WTC11 (cell line): Measurements from ENCODE around the gene POU6F1. TPM values are rescaled to one million over a fixed set of nuclear protein-coding genes. Genes with fewer than 3 reads are reported as not detected.

Experiments
- ATAC-seq: fragments of 200-7000 bp; cut with Tn5 transposase; 2 replicates; pipeline ENCODE4 v1.10.0; 2021; ENCODE audit warnings: mild to moderate bottlenecking, moderate library complexity
- CTCF ChIA-PET: fragments of 300-600 bp; sonication (Branson Sonifier 250); formaldehyde crosslinking; loops from one replicate; lab custom pipeline; 2021; ENCODE audit warnings: antibody characterized with exemption; lab: Charles Lee
- POLR2A ChIA-PET: fragments of 350-600 bp; sonication (Branson Sonifier 250); formaldehyde crosslinking; loops from one replicate; lab custom pipeline; 2021; ENCODE audit warnings: antibody characterized with exemption; lab: Charles Lee
- DNase-seq: peaks from one replicate; pipeline ENCODE4 v3.0.0; 2021; ENCODE audit warnings: low spot score
- H3K27ac Mint-ChIP-seq: 2 replicates; pipeline ENCODE4 v1.8.0; 2021; ENCODE audit warnings: mixed read lengths
- H3K27me3 Mint-ChIP-seq: 2 replicates; pipeline ENCODE4 v1.8.0; 2021; ENCODE audit warnings: low read depth, mild to moderate bottlenecking, moderate library complexity, mixed read lengths
- H3K36me3 Mint-ChIP-seq: 2 replicates; pipeline ENCODE4 v1.8.0; 2021; ENCODE audit warnings: mixed read lengths
- H3K4me1 Mint-ChIP-seq: 2 replicates; pipeline ENCODE4 v1.8.0; 2022; ENCODE audit warnings: mixed read lengths
- H3K4me3 Mint-ChIP-seq: 2 replicates; pipeline ENCODE4 v1.8.0; 2021; ENCODE audit warnings: mild to moderate bottlenecking, moderate library complexity, mixed read lengths
- H3K9me3 Mint-ChIP-seq: 2 replicates; pipeline ENCODE4 v1.8.0; 2021; ENCODE audit warnings: mixed read lengths
- CBFB ChIP-seq: sonication (generic); formaldehyde crosslinking; IDR thresholded peaks from 2 replicates; pipeline ENCODE4 v1.8.1; 2022; ENCODE audit warnings: mild to moderate bottlenecking, low read depth, missing genetic modification reagents
- FOXJ3 ChIP-seq: sonication (generic); formaldehyde crosslinking; IDR thresholded peaks from 2 replicates; pipeline ENCODE4 v1.9.0; 2021; ENCODE audit warnings: missing genetic modification reagents, mild to moderate bottlenecking, borderline replicate concordance
- FOXP1 ChIP-seq: sonication (generic); formaldehyde crosslinking; IDR thresholded peaks from 2 replicates; pipeline ENCODE4 v1.8.0; 2022; ENCODE audit warnings: missing genetic modification reagents, mild to moderate bottlenecking, moderate library complexity, borderline replicate concordance
- GABPB1 ChIP-seq: sonication (generic); formaldehyde crosslinking; IDR thresholded peaks from 2 replicates; pipeline ENCODE4 v1.8.1; 2023; ENCODE audit warnings: mild to moderate bottlenecking, missing genetic modification reagents
- NFATC4 ChIP-seq: fragments of 250-450 bp; sonication (Bioruptor Pico); IDR thresholded peaks from 2 replicates; pipeline ENCODE4 v1.9.0; 2021; ENCODE audit warnings: mild to moderate bottlenecking
- NR1H2 ChIP-seq: sonication (generic); formaldehyde crosslinking; IDR thresholded peaks from 2 replicates; pipeline ENCODE4 v1.9.0; 2021; ENCODE audit warnings: mild to moderate bottlenecking, moderate library complexity, missing genetic modification reagents
- OVOL2 ChIP-seq: fragments of 250-450 bp; sonication (Bioruptor Pico); IDR thresholded peaks from 2 replicates; pipeline ENCODE4 v1.9.0; 2021; ENCODE audit warnings: mild to moderate bottlenecking, borderline replicate concordance
- RORB ChIP-seq: fragments of 250-450 bp; sonication (Bioruptor Pico); IDR thresholded peaks from 2 replicates; pipeline ENCODE4 v1.9.0; 2021; ENCODE audit warnings: mild to moderate bottlenecking
- SMAD4 ChIP-seq: sonication (generic); formaldehyde crosslinking; IDR thresholded peaks from 2 replicates; pipeline ENCODE4 v1.8.0; 2022; ENCODE audit warnings: mild to moderate bottlenecking, missing genetic modification reagents
- STAT6 ChIP-seq: sonication (generic); formaldehyde crosslinking; conservative IDR thresholded peaks from 2 replicates; pipeline ENCODE4 v1.8.1; 2023; ENCODE audit warnings: mild to moderate bottlenecking, low read depth, missing genetic modification reagents, moderate library complexity
- TEAD1 ChIP-seq: sonication (generic); formaldehyde crosslinking; IDR thresholded peaks from 2 replicates; pipeline ENCODE4 v1.8.0; 2022; ENCODE audit warnings: mild to moderate bottlenecking, missing genetic modification reagents
- ZMAT4 ChIP-seq: fragments of 250-450 bp; sonication (Bioruptor Pico); IDR thresholded peaks from 2 replicates; pipeline ENCODE4 v1.9.0; 2021; ENCODE audit warnings: mild to moderate bottlenecking
- ZNF121 ChIP-seq: sonication (generic); formaldehyde crosslinking; IDR thresholded peaks from 2 replicates; pipeline ENCODE4 v1.8.0; 2023; ENCODE audit warnings: missing genetic modification reagents
- ZNF281 ChIP-seq: sonication (generic); formaldehyde crosslinking; IDR thresholded peaks from 2 replicates; pipeline ENCODE4 v1.8.0; 2023; ENCODE audit warnings: mild to moderate bottlenecking, missing genetic modification reagents
- ZSCAN18 ChIP-seq: fragments of 250-450 bp; sonication (Bioruptor Pico); IDR thresholded peaks from 2 replicates; pipeline ENCODE4 v2.1.2; 2022; ENCODE audit warnings: mild to moderate bottlenecking, moderate library complexity
- total RNA-seq: library from RNA; stranded (reverse); gene quantifications from 3 replicates; pipeline ENCODE4 v1.2.3, GENCODE V29; 2021
- TF ChIP-seq, protein P1 (sequence below): sonication (generic); formaldehyde crosslinking; IDR thresholded peaks from 2 replicates; pipeline ENCODE4 v1.8.0; 2023; ENCODE audit warnings: missing genetic modification reagents
- TF ChIP-seq, protein P2 (sequence below): sonication (generic); formaldehyde crosslinking; IDR thresholded peaks from 2 replicates; pipeline ENCODE4 v1.8.1; 2023; ENCODE audit warnings: mild to moderate bottlenecking, missing genetic modification reagents, moderate library complexity
- TF ChIP-seq, protein P3 (sequence below): fragments of 250-450 bp; sonication (Bioruptor Pico); IDR thresholded peaks from 2 replicates; pipeline ENCODE4 v1.9.0; 2021; ENCODE audit warnings: mild to moderate bottlenecking
- TF ChIP-seq, protein P4 (sequence below): sonication (generic); formaldehyde crosslinking; IDR thresholded peaks from 2 replicates; pipeline ENCODE4 v1.8.1; 2023; ENCODE audit warnings: mild to moderate bottlenecking, missing genetic modification reagents, borderline replicate concordance

The POU6F1 gene
- total RNA-seq, 1 experiment from 2014 or later = 10.2 TPM

GRCh38 chr12:51225771-51226170 is 7.9 kb upstream of the POU6F1 start (continued):
- TF ChIP-seq, protein P1, sequence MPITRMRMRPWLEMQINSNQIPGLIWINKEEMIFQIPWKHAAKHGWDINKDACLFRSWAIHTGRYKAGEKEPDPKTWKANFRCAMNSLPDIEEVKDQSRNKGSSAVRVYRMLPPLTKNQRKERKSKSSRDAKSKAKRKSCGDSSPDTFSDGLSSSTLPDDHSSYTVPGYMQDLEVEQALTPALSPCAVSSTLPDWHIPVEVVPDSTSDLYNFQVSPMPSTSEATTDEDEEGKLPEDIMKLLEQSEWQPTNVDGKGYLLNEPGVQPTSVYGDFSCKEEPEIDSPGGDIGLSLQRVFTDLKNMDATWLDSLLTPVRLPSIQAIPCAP (CRISPR knock-in tag) = no peak
- TF ChIP-seq SMAD4 (CRISPR knock-in tag) (no peak), RORB (no peak), ZSCAN18 (no peak), CBFB (no peak)

GRCh38 chr12:51225234-51225633 is 7.4 kb upstream of the POU6F1 start:
- POLR2A ChIA-PET = no interaction called here
- ATAC-seq (no peak), DNase-seq (no peak)
- Mint-ChIP-seq H3K9me3 (no peaks in the 10 kb centered on the region), H3K36me3 (no peaks in the 10 kb centered on the region), H3K4me3 (no peak overlapping the region), H3K27ac (peak overlapping the region; percentile 41), H3K27me3 (no peaks in the 10 kb centered on the region), H3K4me1 (peaks cover 6% of the 10 kb centered on the region; the same call in 1 of the 2 replicates)
- CTCF ChIA-PET = no interaction called here
- TF ChIP-seq ZMAT4 = no peak
- no peak for TF ChIP-seq NFATC4 (CRISPR knock-in tag)
- TF ChIP-seq, protein P2, sequence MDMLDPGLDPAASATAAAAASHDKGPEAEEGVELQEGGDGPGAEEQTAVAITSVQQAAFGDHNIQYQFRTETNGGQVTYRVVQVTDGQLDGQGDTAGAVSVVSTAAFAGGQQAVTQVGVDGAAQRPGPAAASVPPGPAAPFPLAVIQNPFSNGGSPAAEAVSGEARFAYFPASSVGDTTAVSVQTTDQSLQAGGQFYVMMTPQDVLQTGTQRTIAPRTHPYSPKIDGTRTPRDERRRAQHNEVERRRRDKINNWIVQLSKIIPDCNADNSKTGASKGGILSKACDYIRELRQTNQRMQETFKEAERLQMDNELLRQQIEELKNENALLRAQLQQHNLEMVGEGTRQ (CRISPR knock-in tag) = no peak
- TF ChIP-seq GABPB1 (CRISPR knock-in tag) = no peak
- TF ChIP-seq TEAD1 (CRISPR knock-in tag) = no peak
- no peak for TF ChIP-seq FOXP1 (CRISPR knock-in tag)
- TF ChIP-seq, protein P3, sequence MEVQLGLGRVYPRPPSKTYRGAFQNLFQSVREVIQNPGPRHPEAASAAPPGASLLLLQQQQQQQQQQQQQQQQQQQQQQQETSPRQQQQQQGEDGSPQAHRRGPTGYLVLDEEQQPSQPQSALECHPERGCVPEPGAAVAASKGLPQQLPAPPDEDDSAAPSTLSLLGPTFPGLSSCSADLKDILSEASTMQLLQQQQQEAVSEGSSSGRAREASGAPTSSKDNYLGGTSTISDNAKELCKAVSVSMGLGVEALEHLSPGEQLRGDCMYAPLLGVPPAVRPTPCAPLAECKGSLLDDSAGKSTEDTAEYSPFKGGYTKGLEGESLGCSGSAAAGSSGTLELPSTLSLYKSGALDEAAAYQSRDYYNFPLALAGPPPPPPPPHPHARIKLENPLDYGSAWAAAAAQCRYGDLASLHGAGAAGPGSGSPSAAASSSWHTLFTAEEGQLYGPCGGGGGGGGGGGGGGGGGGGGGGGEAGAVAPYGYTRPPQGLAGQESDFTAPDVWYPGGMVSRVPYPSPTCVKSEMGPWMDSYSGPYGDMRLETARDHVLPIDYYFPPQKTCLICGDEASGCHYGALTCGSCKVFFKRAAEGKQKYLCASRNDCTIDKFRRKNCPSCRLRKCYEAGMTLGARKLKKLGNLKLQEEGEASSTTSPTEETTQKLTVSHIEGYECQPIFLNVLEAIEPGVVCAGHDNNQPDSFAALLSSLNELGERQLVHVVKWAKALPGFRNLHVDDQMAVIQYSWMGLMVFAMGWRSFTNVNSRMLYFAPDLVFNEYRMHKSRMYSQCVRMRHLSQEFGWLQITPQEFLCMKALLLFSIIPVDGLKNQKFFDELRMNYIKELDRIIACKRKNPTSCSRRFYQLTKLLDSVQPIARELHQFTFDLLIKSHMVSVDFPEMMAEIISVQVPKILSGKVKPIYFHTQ (CRISPR knock-in tag) = no peak
- TF ChIP-seq, protein P4, sequence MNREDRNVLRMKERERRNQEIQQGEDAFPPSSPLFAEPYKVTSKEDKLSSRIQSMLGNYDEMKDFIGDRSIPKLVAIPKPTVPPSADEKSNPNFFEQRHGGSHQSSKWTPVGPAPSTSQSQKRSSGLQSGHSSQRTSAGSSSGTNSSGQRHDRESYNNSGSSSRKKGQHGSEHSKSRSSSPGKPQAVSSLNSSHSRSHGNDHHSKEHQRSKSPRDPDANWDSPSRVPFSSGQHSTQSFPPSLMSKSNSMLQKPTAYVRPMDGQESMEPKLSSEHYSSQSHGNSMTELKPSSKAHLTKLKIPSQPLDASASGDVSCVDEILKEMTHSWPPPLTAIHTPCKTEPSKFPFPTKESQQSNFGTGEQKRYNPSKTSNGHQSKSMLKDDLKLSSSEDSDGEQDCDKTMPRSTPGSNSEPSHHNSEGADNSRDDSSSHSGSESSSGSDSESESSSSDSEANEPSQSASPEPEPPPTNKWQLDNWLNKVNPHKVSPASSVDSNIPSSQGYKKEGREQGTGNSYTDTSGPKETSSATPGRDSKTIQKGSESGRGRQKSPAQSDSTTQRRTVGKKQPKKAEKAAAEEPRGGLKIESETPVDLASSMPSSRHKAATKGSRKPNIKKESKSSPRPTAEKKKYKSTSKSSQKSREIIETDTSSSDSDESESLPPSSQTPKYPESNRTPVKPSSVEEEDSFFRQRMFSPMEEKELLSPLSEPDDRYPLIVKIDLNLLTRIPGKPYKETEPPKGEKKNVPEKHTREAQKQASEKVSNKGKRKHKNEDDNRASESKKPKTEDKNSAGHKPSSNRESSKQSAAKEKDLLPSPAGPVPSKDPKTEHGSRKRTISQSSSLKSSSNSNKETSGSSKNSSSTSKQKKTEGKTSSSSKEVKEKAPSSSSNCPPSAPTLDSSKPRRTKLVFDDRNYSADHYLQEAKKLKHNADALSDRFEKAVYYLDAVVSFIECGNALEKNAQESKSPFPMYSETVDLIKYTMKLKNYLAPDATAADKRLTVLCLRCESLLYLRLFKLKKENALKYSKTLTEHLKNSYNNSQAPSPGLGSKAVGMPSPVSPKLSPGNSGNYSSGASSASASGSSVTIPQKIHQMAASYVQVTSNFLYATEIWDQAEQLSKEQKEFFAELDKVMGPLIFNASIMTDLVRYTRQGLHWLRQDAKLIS (CRISPR knock-in tag) = no peak

- no peak overlapping the region for H3K4me3 Mint-ChIP-seq
- ATAC-seq = no peak
- H3K36me3 Mint-ChIP-seq = no peaks in the 10 kb centered on the region
- no peak overlapping the region for H3K27ac Mint-ChIP-seq
- CTCF ChIA-PET = no interaction called here
- no peaks in the 10 kb centered on the region for H3K9me3 Mint-ChIP-seq
- peaks cover 6% of the 10 kb centered on the region; the same call in 1 of the 2 replicates for H3K4me1 Mint-ChIP-seq
- no peaks in the 10 kb centered on the region for H3K27me3 Mint-ChIP-seq
- POLR2A ChIA-PET = no interaction called here
- DNase-seq = no peak
- TF ChIP-seq OVOL2 (CRISPR knock-in tag) (no peak), FOXJ3 (CRISPR knock-in tag) (no peak), STAT6 (CRISPR knock-in tag) (no peak), ZNF121 (CRISPR knock-in tag) (peak; percentile 59; the same call in 1 of the 2 replicates), NR1H2 (CRISPR knock-in tag) (no peak), ZNF281 (CRISPR knock-in tag) (no peak)
These were observed 6.8 kb upstream of the POU6F1 start for GRCh38 chr12:51224625-51225024.
